Ascending aorta (tissue), 2 donors: Measurements from ENCODE around the gene STON2. TPM values are rescaled to one million over a fixed set of nuclear protein-coding genes. Genes with fewer than 3 reads are reported as not detected.
"Not testable (repeated sequence)": the region's sequence is repeated elsewhere in the genome, so short reads cannot be mapped to it uniquely, and the experiment has no call there.

Experiments
- DNase-seq, 2 donors: peaks; one replicate each; pipeline ENCODE4 v3.0.0-alpha.2; 2019; ENCODE audit warnings: low spot score in 2 of 2
- H3K27ac ChIP-seq, 2 donors: fragments of 200-600 bp; sonication (generic); one replicate each; pipeline ENCODE4 v1.5.1; 2016 to 2017; ENCODE audit warnings: mild to moderate bottlenecking in 1 of 2
- H3K27me3 ChIP-seq: fragments of 200-600 bp; sonication (generic); one replicate; pipeline ENCODE4 v1.5.1; 2017
- H3K36me3 ChIP-seq, 2 donors: fragments of 200-600 bp; sonication (generic); one replicate each; pipeline ENCODE4 v1.5.1; 2016
- H3K4me1 ChIP-seq, 2 donors: fragments of 200-600 bp; sonication (generic); one replicate each; pipeline ENCODE4 v1.5.1; 2016 to 2017; ENCODE audit warnings: mild to moderate bottlenecking in 1 of 2
- H3K4me3 ChIP-seq, 2 donors: fragments of 200-600 bp; sonication (generic); one replicate each; pipeline ENCODE4 v1.5.1; 2016 to 2017; ENCODE audit warnings: mild to moderate bottlenecking in 1 of 2
- H3K9me3 ChIP-seq, 2 donors: fragments of 200-600 bp; sonication (generic); one replicate each; pipeline ENCODE4 v1.5.1; 2016
- intact Hi-C: fragments of 100-400 bp; cut with DNase I; formaldehyde crosslinking; loops from one replicate; pipeline ENCODE4 v1.15.1; 2023
- total RNA-seq: library from RNA; depleted of rRNA; stranded (reverse); fragments of >200 nt; gene quantifications from one replicate; pipeline ENCODE4 v1.1.0, GENCODE V29; 2016
- TF ChIP-seq, protein P1 (sequence below), 3 experiments: fragments of 200-600 bp in 2 of 3; fragments of 450-650 bp in 1 of 3; sonication (generic) in 2 of 3; IDR thresholded peaks; one replicate each; pipeline ENCODE4 v1.5.1; 2016 to 2019; ENCODE audit warnings: antibody characterized with exemption in 3 of 3, mild to moderate bottlenecking in 1 of 3, moderate library complexity in 1 of 3

STON2 gene
- total RNA-seq, 1 donor from 2014 or later: 54.0 TPM

DNA sequence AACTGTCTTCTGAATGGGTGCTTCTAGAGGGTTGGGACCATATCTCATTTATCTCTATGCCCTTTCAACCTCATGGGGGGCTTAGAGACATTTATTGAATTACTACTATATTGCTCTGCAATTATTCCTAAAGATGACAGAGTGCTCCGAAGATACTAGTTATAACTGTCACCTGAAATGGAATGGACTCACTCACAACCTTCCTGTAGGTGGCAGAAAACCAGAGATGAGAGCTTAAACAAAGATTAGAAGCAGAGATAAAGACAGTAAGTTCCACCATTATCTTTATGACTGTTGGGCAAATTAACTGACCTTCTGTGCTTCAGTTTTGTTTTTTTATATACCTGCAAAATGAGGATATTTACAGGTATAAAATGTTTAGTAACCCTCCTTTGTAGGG, 147.8 kb downstream of the STON2 start:
- TF ChIP-seq, protein P1, sequence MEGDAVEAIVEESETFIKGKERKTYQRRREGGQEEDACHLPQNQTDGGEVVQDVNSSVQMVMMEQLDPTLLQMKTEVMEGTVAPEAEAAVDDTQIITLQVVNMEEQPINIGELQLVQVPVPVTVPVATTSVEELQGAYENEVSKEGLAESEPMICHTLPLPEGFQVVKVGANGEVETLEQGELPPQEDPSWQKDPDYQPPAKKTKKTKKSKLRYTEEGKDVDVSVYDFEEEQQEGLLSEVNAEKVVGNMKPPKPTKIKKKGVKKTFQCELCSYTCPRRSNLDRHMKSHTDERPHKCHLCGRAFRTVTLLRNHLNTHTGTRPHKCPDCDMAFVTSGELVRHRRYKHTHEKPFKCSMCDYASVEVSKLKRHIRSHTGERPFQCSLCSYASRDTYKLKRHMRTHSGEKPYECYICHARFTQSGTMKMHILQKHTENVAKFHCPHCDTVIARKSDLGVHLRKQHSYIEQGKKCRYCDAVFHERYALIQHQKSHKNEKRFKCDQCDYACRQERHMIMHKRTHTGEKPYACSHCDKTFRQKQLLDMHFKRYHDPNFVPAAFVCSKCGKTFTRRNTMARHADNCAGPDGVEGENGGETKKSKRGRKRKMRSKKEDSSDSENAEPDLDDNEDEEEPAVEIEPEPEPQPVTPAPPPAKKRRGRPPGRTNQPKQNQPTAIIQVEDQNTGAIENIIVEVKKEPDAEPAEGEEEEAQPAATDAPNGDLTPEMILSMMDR (IDR thresholded peaks at IDR 0.05): no peak
- Histone ChIP-seq H3K27ac (no peak overlapping the region), H3K36me3 (no peaks in the 10 kb centered on the region), H3K27me3 (no peaks in the 10 kb centered on the region), H3K4me3 (no peak overlapping the region), H3K9me3 (no peaks in the 10 kb centered on the region), H3K4me1 (no peaks in the 10 kb centered on the region)
- intact Hi-C loops: no loop called here
- no peak for DNase-seq

DNA sequence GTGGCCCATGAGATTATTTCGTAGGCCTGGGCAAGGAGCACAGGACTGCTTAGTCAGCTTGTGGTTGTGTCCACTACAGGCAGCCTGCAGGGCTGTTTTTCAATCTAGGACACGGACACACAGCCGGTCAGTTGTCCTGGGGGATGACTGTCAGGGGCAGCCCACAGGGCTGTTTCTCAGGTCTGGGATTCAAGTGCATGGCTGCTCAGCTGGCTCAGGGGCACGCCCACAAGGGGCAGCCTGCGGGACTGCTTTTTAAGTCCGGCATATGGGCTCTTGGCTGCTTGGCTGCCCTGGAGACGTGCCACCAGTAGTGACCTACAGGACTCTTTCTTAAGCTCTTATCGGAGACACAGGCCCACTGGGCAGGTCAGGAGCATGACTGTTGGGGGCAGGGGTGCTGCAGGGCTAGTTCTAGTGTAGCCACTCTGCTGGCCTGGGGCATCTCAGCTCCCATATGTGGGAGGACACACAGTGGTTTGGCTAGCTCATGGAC, 152.8 kb downstream of the STON2 start:
- H3K27me3 ChIP-seq: no peaks in the 10 kb centered on the region
- H3K27ac ChIP-seq: no peak overlapping the region
- no peak overlapping the region for H3K4me3 ChIP-seq
- H3K9me3 ChIP-seq: peaks cover 0 to 11% of the 10 kb centered on the region in 2 donors
- H3K36me3 ChIP-seq: no peaks in the 10 kb centered on the region
- intact Hi-C loops: no loop called here
- H3K4me1 ChIP-seq: no peaks in the 10 kb centered on the region
- DNase-seq: no peak
- TF ChIP-seq, protein P1 (IDR thresholded peaks at IDR 0.05): no peak

DNA sequence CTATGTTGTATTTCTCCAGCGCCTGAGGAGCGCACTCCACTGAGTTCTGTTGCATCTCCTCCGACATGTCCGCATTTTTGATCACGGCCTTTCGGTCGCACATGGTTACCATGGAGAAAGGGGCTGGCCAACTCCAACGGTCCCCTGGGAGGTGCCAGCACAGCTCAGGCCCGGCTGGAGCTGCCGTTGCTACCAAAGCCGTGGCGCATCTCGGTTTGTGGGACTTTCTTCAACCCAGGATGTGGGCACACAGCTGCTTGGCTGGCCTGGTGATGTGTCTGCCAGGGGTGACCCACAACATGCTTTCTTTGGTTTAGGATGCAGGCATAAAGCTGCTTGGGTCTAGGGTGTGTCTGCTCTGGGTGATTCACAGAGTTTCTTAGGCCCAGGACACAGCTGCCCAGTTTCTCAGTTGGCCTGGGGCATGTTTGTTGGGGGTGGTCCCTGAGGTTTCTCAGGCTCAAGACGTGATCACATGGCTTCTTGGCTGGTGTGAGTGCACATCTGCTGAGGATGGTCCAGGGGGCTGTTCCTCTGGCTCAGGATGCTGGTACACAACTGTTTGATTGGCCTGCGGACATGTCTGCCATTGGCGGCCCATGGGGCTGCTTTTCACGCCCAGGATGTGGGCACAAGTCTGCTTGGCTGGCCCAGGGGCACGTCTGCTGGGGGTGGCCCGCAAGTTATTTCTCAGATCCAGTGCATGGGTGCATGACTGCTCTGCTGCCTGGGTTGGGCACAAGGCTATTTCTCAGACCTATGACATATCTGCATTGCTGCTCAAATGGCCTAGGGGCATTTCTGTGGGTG, 153.5 kb downstream of the STON2 start:
- Histone ChIP-seq H3K27ac (no peak overlapping the region), H3K4me1 (no peaks in the 10 kb centered on the region), H3K9me3 (peaks cover 0 to 11% of the 10 kb centered on the region in 2 donors), H3K36me3 (no peaks in the 10 kb centered on the region), H3K27me3 (no peaks in the 10 kb centered on the region), H3K4me3 (no peak overlapping the region)
- intact Hi-C loops: no loop called here
- DNase-seq: no peak
- TF ChIP-seq, protein P1 (IDR thresholded peaks at IDR 0.05): no peak

DNA sequence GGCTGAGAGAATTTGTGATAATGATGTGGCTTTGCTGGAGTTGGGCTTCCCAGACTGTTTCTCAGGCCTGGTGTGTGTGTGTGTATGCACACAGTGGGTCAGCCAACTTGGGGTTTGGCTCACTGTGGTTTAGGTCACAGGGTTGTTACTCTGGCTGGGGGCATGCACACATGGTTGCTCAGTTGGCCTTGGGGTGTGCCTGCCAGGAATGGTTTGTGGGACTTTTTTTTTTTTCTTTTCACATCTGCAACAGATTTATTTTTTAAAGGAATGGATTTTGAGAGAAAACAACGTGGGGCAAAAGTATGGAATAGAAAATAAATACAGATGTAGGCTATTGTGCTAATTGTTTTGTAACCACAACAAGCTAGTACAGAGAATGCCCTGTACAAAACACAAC, 154.4 kb downstream of the STON2 start:
- DNase-seq: no peak
- intact Hi-C loops: no loop called here
- TF ChIP-seq, protein P1 (IDR thresholded peaks at IDR 0.05): no peak
- no peak overlapping the region for H3K4me3 ChIP-seq
- H3K4me1 ChIP-seq: no peaks in the 10 kb centered on the region
- H3K27me3 ChIP-seq: no peaks in the 10 kb centered on the region
- H3K27ac ChIP-seq: no peak overlapping the region
- H3K36me3 ChIP-seq: no peaks in the 10 kb centered on the region
- peaks cover 0 to 11% of the 10 kb centered on the region in 2 donors for H3K9me3 ChIP-seq

DNA sequence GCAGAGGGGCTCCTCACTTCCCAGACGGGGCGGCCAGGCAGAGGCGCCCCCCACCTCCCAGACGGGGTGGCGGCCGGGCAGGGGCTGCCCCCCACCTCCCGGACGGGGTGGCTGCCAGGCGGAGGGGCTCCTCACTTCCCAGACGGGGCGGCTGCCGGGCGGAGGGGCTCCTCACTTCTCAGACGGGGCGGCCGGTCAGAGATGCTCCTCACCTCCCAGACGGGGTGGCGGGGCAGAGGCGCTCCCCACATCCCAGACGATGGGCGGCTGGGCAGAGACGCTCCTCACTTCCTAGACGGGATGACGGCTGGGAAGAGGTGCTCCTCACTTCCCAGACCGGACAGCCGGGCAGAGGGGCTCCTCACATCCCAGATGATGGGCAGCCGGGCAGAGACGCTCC, 155.7 kb downstream of the STON2 start:
- DNase-seq, H3K27ac ChIP-seq, intact Hi-C loops, H3K4me1 ChIP-seq, H3K36me3 ChIP-seq, H3K27me3 ChIP-seq, H3K4me3 ChIP-seq: not testable (repeated sequence)
- peaks cover 0 to 11% of the 10 kb centered on the region in 2 donors for H3K9me3 ChIP-seq

DNA sequence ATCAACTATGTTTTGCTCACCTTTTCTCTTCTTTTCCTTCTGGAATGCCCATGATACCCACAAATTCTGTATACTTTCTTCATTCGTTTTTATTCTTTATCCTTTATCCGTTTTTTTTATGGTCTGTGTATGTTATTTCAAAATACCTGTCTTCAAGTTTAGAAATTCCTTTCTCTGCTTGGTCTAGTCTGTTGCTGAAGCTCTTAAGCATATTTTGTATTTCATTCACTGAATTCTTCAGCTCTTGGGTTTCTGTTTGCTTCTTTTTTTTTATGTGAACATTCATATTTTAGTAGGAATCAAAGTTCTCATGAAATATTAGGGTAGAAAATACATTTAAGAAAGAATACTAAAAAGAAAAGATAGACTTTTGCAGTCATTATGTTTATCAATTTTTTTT, 156.6 kb downstream of the STON2 start:
- no peak for DNase-seq
- H3K4me3 ChIP-seq: no peak overlapping the region
- no peaks in the 10 kb centered on the region for H3K4me1 ChIP-seq
- TF ChIP-seq, protein P1 (IDR thresholded peaks at IDR 0.05): no peak
- H3K36me3 ChIP-seq: no peaks in the 10 kb centered on the region
- intact Hi-C loops: no loop called here
- H3K9me3 ChIP-seq: peaks cover 0 to 11% of the 10 kb centered on the region in 2 donors
- no peak overlapping the region for H3K27ac ChIP-seq
- no peaks in the 10 kb centered on the region for H3K27me3 ChIP-seq

DNA sequence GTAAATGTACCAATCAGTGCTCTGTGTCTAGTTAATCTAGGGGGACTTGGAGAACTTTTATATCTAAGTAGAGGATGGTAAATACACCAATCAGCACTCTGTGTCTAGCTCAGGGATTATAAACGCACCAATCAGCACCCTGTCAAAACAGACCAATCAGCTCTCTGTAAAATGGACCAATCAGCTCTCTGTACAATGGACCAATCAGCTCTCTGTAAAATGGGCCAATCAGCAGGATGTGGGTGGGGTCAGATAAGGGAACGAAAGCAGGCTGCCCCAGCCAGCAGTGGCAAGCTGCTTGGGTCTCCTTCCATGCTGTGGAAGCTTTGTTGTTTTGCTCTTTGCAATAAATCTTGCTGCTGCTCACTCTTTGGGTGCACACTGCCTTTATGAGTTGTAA, 163.3 kb downstream of the STON2 start:
- H3K4me3 ChIP-seq, H3K27me3 ChIP-seq, intact Hi-C loops, H3K4me1 ChIP-seq, H3K27ac ChIP-seq, DNase-seq, H3K36me3 ChIP-seq, H3K9me3 ChIP-seq: not testable (repeated sequence)
